ENCODE measurements around the gene HDLBP.

HDLBP gene

DNA sequence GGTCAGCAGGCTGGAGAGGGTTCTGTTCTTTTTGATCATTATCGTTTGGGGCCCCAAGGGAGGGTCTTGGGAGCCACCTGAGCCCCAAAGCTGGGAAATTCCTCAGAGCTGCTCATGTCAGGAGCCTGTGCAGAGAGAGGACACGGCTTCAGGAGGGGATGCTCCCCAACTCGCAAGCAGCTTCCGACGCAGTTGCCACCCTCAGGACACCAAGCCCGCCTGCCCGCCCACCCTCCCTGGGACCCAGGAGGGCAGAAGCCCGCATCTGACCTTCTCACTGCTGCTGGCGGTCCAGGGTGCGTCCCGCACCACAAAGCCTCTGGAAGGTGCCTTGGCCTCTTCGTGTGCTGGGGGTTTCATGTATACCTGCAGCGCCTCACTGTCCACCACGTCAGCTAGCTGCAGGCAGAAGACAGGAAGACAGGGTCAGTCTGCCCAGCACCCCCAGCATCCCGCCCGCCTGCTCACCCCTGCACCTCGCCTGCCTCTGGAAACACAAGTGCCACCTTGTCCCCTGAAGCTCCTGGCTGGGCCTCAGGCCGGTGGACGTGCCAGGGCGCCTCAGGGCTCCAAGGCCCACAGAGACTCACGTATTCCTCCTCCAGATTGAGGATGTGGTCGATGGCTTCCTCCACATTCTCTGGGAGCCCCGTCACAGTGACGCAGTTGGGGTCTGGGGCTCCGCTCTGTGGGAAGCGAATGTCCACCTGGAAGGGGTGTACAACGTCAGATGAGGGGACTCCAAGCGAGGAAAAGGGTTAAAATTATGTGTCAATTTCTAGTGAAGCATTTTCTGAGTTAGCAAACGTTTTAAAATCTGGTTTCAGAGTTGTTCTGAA lies 85.7 kb downstream of the HDLBP start:
- DNase-seq (ENCODE audit: low read depth in 2 of 2) = no peak

DNA sequence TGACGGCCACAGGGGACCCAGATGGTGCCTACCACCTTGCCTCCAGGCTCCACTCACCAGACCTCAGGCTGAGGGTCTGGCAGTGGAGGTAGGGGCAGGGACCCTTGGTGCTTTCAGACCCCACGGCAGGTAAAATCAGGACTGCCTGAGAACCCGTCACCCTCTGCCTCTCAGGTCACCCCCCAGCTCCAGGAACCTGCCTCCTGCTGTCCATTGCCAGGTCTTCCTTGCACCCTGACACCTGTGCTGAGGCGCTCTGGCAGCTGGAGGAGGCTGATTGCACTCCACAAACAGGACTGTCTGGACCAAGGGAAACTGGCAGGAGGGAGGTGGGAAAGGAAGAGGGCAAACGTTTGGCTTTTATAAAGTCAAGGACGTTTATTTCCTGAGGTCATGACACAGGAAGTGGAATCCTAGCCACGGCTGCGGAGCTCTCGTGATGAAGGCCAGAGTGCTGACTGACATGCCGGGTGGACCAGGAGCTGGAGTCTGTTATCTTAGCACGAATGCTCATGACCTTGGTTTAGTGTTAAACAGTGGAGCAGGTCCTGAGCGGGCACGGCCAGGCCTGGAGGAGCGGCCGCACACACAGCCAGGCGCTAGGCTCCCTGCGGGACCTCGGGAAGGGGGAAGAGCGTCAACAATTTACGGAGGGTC lies 86.5 kb downstream of the HDLBP start:
- no peak for DNase-seq (ENCODE audit: low read depth in 2 of 2)

DNA sequence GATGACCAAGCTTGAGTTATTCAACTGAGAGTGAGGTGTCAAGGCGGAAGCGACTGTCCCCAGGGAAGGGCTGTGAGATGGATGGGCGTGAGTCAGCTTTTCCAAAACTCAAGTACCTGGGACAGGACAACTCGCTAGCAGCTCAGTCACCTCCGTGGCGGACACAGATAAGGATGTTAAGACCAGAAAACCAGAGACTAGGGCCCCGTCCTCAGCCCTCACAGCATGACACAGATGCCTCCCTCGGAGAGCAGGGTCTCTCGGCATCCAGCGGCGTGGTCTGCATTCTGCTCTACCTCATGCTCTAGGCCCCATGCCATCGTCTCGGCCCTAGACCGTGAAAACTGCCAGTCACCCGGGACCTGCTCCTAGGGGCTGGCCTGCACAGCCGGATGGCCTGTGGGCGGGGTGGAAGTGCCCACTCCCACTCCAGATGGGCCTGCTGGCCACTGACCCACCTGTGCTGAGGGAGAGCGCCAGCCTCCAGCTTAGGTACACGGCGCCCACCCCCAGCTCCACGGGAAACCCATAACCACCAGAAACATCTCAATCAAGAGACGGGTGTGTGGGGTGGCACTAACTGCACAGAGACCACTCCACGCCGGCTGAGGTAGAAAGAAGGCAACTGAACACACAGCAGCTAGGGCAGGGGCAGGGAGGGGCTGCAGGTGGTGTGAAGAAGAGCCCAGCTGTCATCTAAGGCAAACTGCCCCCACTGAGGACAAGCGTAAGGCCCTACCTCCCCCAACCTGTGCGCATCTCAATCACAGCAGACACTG lies 87.2 kb downstream of the HDLBP start:
- no peak for DNase-seq (ENCODE audit: low read depth in 2 of 2)

DNA sequence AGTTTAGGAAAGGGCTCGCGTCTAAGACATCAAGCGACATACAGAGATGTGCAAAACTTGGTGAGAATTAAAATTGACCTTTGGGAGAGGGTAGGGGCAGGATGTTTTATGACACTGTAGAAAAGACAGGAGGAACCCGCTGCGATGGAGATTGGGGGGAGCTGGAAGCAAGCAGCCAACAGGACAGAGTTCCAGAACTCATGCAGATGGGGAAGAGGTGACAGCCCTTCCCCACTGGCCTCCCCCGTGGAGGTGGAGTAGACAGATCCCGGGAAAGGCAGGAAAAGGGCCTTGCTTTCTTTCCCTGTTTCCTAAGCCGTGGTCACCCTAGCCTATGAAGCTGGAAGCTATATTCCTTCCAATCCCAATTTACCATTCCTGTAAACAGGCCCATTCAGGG lies 87.9 kb downstream of the HDLBP start:
- no peak for DNase-seq (ENCODE audit: low read depth in 2 of 2)

DNA sequence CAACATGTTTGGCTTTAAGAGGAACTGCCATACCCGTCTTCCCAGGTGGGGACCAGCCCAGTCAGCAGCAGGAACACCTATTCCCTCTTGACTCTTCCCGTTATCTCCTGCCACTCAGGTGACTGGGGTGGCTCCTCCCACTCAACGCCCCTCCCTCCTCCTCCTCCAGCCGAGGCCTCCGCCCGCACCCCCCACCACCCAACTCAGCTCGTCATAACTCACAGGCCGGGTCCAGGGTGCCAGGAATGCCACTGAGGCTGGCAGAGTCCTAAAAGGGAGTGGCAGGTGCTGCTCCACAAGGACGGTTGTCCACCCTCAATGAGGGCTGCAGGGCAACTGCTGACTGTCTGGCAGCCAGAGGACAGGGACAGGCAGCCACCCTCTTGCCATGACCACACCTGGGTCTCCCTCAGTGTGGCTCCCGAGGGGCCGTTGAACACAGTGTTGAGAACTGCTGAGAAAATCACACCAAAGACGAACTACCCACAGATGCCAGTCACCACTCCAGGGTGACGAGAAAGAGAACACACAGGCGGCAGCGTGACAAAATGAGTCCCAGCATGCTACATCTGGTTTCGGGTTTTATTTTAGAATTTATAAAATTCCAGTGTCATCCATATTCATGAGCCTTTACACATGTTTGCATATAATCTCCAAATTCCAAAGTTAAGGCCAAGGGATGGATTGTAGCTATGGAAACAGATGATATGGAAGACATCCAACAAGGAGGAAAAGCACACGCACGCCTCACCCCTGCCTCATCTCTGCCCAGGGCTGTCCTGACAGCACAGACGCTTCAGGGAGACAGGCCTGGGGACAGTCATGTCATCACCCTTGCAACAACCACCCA lies 88.5 kb downstream of the HDLBP start:
- no peak for DNase-seq (ENCODE audit: low read depth in 2 of 2)

DNA sequence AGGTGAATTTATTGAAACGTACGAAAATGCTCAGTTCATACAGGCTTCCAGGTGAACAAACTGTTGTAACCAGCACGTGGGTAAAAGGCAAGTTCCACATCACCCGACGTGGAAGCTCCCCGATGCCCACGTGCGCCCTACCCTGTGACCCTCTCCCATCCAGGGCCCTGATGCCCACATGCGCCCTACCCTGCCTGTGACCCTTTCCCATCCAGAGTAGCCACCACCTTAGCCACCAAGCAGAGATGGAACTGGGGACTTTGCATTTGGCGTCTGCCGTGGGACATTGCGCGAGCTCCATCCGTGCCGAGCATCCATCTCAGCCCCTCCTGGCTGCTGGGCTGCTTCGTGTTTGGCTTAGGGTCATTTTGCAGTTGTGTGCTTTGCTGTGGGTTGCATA lies 89.5 kb downstream of the HDLBP start:
- no peak for DNase-seq (ENCODE audit: low read depth in 2 of 2)

DNA sequence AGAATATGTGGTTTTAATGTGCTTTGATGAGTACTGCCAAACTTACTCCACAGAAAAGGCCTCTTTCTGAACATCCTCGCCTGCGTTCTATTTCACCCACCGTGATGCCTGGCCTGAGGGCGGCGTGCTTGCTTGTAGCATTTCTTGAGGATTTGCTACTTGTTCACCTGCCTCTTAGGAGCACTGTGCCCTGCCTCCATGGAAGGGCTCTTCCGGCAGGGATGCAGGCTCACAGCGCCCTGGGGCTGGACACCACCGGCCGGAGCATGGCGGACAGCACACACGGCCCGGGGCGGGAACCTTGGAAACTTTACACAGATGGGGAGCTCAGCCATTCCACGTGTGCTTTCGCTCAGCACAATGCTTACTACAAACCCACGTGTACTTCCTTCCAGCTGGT lies 89.9 kb downstream of the HDLBP start:
- no peak for DNase-seq (ENCODE audit: low read depth in 2 of 2)

DNA sequence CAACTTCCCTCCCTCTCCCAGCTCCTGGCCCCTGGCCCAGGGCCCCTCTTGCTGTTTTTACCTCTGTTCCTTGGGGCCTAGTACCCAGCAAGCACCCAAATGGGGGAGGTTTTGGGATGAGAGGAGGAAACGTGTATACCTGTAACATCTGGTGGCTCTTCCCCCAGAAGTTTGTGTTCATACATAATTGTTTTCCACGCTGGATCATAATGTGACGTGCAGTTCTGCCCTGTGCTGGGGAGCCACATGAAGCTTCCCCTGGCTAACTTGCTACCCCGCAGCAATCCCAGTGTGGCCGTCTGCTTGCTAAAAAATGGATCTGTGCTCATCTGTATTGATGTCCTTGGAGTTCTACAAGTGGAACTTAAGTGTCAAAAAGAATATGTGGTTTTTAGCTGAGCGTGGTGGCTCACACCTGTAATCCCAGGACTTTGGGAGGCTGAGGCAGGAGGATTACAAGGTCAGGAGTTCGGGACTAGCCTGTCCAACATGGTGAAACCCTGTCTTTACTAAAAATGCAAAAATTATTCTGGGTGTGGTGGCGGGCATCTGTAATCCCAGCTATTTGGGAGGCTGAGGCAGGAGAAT lies 90.5 kb downstream of the HDLBP start:
- no peak for DNase-seq (ENCODE audit: low read depth in 2 of 2)

DNA sequence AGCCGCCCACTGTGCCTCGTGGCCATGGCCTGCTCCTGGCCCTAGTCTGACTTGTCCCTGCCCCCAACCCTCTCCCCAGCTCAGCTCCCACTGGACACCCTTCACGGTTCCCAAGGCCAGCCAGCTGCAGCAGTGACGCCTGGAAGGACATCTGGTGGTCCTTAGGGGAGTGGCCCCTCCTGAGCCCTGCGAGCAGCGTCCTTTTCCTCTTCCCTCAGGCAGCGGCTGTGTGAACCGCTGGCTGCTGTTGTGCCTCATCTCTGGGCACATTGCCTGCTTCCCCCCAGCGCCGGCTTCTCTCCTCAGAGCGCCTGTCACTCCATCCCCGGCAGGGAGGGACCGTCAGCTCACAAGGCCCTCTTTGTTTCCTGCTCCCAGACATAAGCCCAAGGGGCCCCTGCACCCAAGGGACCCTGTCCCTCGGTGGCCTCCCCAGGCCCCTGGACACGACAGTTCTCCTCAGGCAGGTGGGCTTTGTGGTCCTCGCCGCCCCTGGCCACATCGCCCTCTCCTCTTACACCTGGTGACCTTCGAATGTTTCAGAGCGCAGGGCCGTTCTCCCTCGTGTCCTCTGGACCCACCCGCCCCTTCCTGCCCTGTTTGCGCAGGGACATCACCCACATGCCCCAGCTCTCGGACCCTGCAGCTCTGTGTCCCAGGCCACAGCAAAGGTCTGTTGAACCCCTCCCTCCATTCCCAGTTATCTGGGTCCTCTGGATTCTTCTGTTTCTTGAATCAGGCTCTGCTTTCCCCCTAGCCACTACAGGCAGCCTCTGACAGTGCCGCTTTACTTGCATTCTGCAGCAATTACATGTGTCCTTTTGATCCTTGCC lies 91.2 kb downstream of the HDLBP start:
- DNase-seq (ENCODE audit: low read depth in 2 of 2) = no peak

DNA sequence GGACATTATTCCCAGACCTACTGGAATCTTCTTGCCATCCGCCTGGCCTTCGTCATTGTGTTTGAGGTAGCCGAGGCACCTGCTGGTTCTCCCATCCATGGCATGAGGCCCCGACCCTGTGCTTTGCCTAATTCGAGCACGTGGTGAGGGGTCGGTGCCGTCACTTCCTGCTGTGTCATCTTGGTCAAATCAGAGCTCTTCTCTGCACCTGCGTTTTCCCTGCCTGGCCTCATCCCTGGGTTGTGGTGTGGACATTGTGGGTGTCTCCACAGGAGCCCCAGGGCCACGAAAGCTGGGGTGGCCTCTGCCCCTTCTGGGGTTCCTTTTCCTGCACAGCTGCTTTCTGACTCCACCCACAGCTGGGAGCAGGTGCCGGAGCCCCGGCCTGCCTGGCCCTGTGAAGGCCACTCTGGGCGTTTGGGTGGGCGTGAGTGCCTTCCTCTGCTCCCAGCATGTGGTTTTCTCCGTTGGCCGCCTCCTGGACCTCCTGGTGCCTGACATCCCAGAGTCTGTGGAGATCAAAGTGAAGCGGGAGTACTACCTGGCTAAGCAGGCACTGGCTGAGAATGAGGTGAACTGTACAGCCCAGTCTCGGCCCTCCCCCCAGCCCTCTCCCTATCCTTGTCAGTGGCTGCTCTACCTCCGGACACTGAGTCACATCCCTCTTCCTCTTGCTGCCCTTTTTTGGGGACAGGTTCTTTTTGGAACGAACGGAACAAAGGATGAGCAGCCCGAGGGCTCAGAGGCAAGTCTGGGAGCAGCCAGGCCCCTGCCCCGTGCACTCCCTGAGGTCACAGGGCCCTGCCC lies 92.1 kb downstream of the HDLBP start:
- no peak for DNase-seq (ENCODE audit: low read depth in 2 of 2)

DNA sequence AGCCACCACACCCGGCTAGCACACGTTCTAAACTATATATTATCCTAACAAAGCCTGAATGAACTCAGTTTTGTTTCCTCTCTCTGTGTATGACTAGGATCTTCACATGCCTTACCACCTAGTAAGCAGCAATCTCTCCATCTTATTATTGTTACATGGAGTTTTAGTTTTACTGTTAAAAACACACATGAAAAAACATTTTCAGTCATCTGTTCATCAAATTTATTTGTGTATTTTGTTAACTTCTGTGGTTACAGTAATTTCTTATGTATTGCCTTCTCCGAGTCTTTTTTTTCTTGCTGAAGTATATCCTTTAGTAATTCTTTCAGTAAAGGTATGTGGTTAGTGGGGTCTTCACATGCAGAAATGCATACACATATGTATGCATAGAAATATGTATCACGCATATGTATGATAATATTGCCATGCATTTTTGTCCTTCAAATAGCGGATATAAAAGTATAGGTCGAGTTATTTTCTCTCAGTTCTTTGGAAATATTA lies 95.6 kb downstream of the HDLBP start:
- no peak for DNase-seq (ENCODE audit: low read depth in 2 of 2)

DNA sequence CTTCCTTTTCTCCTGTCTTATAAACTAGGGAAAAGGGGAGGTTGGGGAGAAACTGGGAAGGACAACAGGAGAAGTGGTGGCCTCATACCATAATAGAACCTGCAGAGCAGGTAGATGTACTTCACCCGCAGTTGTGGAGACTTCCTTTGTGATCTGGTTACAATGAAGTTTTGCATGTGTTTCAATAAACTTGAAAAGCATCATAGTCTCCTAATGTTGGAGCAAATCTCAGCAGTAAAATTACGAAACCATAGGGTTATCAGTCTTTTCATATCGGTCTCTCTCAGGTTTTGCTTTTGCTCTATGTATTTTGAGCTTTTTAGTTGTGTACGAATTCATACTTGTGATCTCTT lies 96.5 kb downstream of the HDLBP start:
- DNase-seq (ENCODE audit: low read depth in 2 of 2) = no peak

DNA sequence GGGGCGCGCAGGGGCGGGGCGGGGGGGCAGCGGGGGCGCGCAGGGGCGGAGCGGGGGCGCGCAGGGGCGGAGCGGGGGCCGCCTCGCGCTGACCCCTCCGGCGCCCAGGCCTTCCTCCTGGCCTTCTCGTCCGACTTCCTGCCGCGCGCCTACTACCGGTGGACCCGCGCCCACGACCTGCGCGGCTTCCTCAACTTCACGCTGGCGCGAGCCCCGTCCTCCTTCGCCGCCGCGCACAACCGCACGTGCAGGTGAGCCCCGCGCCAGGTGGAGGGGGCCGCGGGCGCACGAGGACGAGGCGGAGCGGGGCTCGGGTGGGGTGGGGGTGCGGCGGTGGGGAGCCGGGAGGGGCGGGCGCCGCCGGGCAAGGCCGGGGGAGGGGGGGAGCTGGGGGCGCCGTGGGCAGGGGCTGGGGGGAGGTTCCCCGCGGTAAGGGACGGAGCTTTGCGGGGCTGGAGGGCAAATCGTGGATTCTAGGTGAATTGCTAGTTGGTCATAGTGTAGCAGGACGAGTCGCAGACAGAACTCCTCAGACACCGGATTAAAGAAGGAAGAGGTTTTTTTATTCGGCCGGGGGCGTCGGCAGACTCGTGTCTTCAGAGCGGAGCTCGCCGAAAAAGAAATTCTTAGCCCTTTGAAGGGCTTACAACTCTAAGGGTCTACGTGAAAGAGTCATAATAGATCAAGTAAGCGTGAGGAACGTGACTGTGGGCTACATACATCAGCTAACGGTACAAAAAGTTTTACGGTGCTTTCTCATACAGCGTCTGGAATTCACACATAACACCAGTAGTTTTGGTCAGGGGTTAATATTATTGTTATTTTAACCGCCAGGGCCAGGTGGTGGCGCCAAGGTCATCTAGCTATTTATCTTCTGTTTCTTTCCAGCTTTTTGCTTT lies 97.1 kb downstream of the HDLBP start:
- DNase-seq (ENCODE audit: low read depth in 2 of 2) = no peak

DNA sequence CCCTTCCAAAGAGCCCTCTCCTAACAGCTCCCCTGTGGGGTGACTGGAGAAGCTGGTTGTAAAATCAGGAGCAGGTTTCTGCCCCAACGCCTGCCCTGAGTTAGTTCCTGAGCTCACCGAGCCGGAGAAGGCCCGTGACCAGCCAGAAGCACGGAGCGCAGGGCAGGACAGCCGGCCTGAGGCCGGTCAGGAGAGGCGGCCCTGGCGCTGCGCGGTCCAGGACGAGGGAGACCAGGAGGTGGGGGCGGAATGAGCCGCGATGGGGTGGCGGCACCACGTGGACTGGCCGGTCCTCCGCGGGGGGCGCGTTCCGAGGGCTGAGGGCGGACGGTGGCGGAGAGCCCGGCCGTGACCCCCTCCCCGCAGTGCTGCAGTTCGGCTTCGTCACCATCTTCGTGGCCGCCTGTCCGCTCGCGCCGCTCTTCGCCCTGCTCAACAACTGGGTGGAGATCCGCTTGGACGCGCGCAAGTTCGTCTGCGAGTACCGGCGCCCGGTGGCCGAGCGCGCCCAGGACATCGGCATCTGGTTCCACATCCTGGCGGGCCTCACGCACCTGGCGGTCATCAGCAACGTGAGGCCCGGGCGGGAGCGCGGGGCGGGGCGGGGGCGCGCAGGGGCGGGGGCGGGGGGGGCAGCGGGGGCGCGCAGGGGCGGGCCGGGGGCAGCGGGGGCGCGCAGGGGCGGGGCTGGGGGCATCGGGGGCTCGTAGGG lies 98.0 kb downstream of the HDLBP start:
- DNase-seq (ENCODE audit: low read depth in 2 of 2) = no peak

DNA sequence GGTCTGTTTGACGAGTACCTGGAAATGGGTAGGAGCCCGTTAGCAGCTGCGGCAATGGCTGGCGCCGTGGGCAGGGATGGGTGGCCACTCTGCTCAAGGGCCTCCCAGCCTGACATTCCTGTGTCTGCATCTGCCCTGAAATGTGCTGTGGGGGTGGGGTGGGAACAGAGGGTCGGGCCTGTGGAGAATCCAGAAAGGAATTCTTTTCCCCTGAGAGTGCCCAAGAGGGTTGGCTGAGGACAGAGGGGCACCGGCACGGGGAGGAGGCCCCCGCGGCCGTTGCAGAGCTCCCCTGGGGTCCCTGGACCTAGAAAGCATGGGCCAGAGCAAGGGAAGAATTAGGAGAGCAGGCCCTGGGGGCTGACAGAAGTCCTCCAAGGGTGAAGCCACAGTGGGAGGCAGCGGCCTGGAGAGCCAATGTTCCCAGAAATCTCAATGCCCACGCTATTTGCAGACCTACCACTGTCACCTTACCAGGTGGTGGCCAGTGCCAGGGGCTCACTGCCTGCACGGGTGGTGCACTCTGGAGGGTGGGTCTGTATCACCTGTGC lies 99.2 kb downstream of the HDLBP start:
- DNase-seq (ENCODE audit: low read depth in 2 of 2) = no peak

DNA sequence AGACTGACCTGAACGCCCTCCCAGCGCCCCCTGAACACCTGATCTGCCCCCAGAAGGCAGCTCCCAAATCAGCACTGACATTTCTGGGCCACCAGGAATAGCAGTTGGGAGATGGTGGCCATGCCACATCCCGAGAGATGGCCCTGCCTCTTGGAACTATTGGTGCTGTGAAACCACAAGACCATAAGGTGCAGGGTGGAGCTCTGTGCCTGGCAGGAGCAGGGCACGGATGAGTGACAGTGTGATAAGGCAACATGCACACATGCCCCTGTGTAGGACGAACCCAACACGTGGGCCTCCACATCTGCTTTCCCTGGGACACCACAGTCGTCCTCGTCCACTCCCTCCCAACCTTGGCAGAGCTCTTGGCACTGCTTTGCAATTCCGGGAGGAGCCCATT lies 100.1 kb downstream of the HDLBP start:
- no peak for DNase-seq (ENCODE audit: low read depth in 2 of 2)

DNA sequence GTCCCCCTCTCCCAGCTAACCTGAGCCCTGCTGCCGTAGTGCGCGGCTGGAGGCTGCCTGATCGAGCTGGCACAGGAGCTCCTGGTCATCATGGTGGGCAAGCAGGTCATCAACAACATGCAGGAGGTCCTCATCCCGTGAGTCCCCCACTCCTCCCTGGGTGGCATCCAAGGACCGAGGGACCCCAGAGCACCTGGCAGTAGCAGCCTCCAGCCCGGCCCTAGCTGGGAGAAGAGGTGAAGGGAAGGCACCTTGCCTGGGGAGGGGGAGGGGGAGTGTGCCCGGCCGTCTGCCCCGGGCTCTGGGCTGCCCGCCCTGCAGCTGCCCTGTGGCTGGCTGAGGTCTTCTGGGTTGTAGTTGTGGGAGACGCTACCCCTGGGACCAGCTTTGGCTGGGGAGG lies 100.7 kb downstream of the HDLBP start:
- no peak for DNase-seq (ENCODE audit: low read depth in 2 of 2)

DNA sequence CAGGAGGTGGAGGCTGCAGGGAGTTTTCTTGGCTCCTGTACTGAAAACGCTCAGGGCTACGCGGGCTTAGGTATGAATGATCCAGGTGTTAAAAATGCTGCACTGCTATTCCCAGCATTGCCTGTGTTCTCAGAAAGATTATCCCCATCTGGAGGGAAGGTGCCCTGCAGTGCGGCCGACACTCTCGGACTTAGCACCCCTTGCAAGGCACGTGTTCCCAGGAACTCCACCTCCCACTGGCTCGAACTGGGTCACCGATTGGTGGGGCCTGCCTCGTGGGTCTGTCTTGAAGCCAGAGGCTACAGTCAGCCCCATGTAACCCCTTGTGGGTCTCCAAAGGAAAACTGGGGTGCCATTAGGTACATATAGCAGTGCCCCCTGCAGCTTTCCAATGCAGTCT lies 101.3 kb downstream of the HDLBP start:
- DNase-seq (ENCODE audit: low read depth in 2 of 2) = no peak
